GM12872 (cell line): Measurements from ENCODE around the gene BDNF.

Source experiments
- CTCF ChIP-seq: IDR thresholded peaks from 3 replicates; pipeline ENCODE4 v1.5.1; 2011; ENCODE audit warnings: low read depth, mild to moderate bottlenecking, low read length, moderate library complexity; ENCODE audit not compliant: insufficient read depth

Gene BDNF

GRCh38 chr11:27721264-27722116, 21.2 kb upstream of the BDNF start:
- no peak for TF ChIP-seq CTCF

GRCh38 chr11:27720277-27720830, 20.1 kb upstream of the BDNF start:
- TF ChIP-seq CTCF = no peak

GRCh38 chr11:27719546-27719925, 19.3 kb upstream of the BDNF start:
- TF ChIP-seq CTCF = no peak

GRCh38 chr11:27718863-27719545, 18.7 kb upstream of the BDNF start:
- no peak for TF ChIP-seq CTCF

- TF ChIP-seq CTCF = no peak
These were observed 18.1 kb upstream of the BDNF start for GRCh38 chr11:27718346-27718862.

GRCh38 chr11:27717801-27718229, 17.6 kb upstream of the BDNF start:
- TF ChIP-seq CTCF = no peak

GRCh38 chr11:27717377-27717776, 17.1 kb upstream of the BDNF start:
- TF ChIP-seq CTCF = 0 out of 3 replicates have a peak, but pooled peaks have one; percentile 18
